K562 (cell line): Measurements from ENCODE around the gene NAP1L4. TPM values are rescaled to one million over a fixed set of nuclear protein-coding genes. Genes with fewer than 3 reads are reported as not detected.

Experiments used
- ATAC-seq: fragments of 200-7000 bp; cut with Tn5 transposase; 3 replicates; pipeline ENCODE4 v1.9.1; 2020; ENCODE audit warnings: moderate library complexity
- BruUV-seq: library from RNA; stranded (reverse); fragments of 400-500 nt; replicated peaks from 2 replicates; lab custom pipeline; 2021; lab: Mats Ljungman, UMichigan
- CTCF ChIA-PET: fragments of 300-600 bp; formaldehyde crosslinking; extraction: SDS; loops from one replicate; lab custom pipeline; 2021; ENCODE audit warnings: low intra/inter-chr PET ratio; lab: Yijun Ruan, JAX
- POLR2A ChIA-PET: fragments of 300-600, 350-650 bp; sonication (Branson Sonifier 250); formaldehyde crosslinking; extraction: SDS; loops from one replicate; lab custom pipeline; 2021; ENCODE audit warnings: antibody characterized with exemption, inconsistent platforms; lab: Yijun Ruan, JAX
- DNase-seq, 4 experiments: peaks; one replicate each; pipeline versions ENCODE4 v3.0.0 to v3.0.0-alpha.2; 2011 to 2018; ENCODE audit warnings: low spot score in 3 of 4, mixed read lengths in 3 of 4; ENCODE audit errors: extremely low read depth in 1 of 4
- FAIRE-seq: peaks from 2 replicates; lab custom pipeline; 2011; peaks lifted over from hg19 to GRCh38; lab: Jason Lieb, UNC
- H2AFZ ChIP-seq: 2 replicates; pipeline ENCODE4 v1.6.0; 2011; ENCODE audit warnings: low read depth, low read length, control low read depth, inconsistent platforms
- H3K27ac ChIP-seq: fragments of 200-600 bp; 3 replicates; pipeline ENCODE4 v1.8.0; 2011; ENCODE audit warnings: low read depth, mild to moderate bottlenecking, control low read depth, inconsistent platforms, low read length, moderate library complexity, mixed read lengths; ENCODE audit errors: extremely low read depth
- H3K27me3 ChIP-seq, 2 experiments: fragments of 300-600 bp in 1 of 2; 2 replicates in 1 of 2; 3 replicates in 1 of 2; pipeline versions ENCODE4 v1.6.0 to v1.8.0; 2011; ENCODE audit warnings: inconsistent platforms in 2 of 2, low read length in 2 of 2, mild to moderate bottlenecking in 1 of 2, mixed read lengths in 1 of 2, moderate library complexity in 1 of 2; ENCODE audit not compliant: control insufficient read depth in 2 of 2, insufficient read depth in 2 of 2
- H3K36me3 ChIP-seq: fragments of 300-600 bp; 3 replicates; pipeline ENCODE4 v1.8.0; 2011; ENCODE audit warnings: mild to moderate bottlenecking, low read length, inconsistent platforms; ENCODE audit not compliant: control insufficient read depth, insufficient read depth
- H3K4me1 ChIP-seq, 2 experiments: fragments of 200-600 bp in 1 of 2; replicated peaks in 1 of 2; 2 replicates in 1 of 2; 3 replicates in 1 of 2; pipeline versions ENCODE4 v1.5.1 to v1.8.0; 2011; ENCODE audit warnings: inconsistent platforms in 2 of 2, low read length in 2 of 2, mild to moderate bottlenecking in 1 of 2, mixed read lengths in 1 of 2, moderate library complexity in 1 of 2; ENCODE audit not compliant: control insufficient read depth in 2 of 2, insufficient read depth in 2 of 2
- H3K4me2 ChIP-seq: 2 replicates; pipeline ENCODE4 v1.6.1; 2011; ENCODE audit warnings: low read length, control low read depth, inconsistent platforms, mixed read lengths; ENCODE audit not compliant: insufficient read depth
- H3K4me3 ChIP-seq: fragments of 200-600 bp; sonication (generic), shearing (Covaris generic); 2 replicates; pipeline ENCODE4 v1.5.1; 2016; ENCODE audit warnings: control low read depth, inconsistent platforms
- H3K79me2 ChIP-seq: fragments of 200-600 bp; 3 replicates; pipeline ENCODE4 v1.8.0; 2011; ENCODE audit warnings: low read length, inconsistent platforms; ENCODE audit not compliant: control insufficient read depth, insufficient read depth
- H3K9ac ChIP-seq, 2 experiments: 2 replicates each; pipeline versions ENCODE4 v1.6.0 to v1.6.1; 2011; ENCODE audit warnings: low read depth in 2 of 2, low read length in 2 of 2, control low read depth in 1 of 2, inconsistent platforms in 1 of 2, mild to moderate bottlenecking in 1 of 2, mixed read lengths in 1 of 2; ENCODE audit not compliant: insufficient read depth in 1 of 2
- H3K9me1 ChIP-seq: one replicate; pipeline ENCODE4 v1.6.0; 2011; ENCODE audit warnings: inconsistent platforms, mild to moderate bottlenecking, low read length, moderate library complexity; ENCODE audit not compliant: control insufficient read depth, insufficient read depth
- H3K9me3 ChIP-seq: replicated peaks from 2 replicates; pipeline ENCODE4 v1.5.1; 2011; ENCODE audit warnings: low read depth, low read length, inconsistent platforms; ENCODE audit not compliant: control insufficient read depth, insufficient read depth
- H4K20me1 ChIP-seq: replicated peaks from 2 replicates; pipeline ENCODE4 v1.6.1; 2011; ENCODE audit warnings: low read length, inconsistent platforms, mixed read lengths; ENCODE audit not compliant: control insufficient read depth, insufficient read depth
- ATF6 ChIP-seq: sonication (generic); formaldehyde crosslinking; IDR thresholded peaks from 2 replicates; pipeline ENCODE4 v1.4.0; 2020; ENCODE audit warnings: mild to moderate bottlenecking, missing genetic modification reagents
- ATF7 ChIP-seq: fragments of 450-650 bp; IDR thresholded peaks from 2 replicates; pipeline ENCODE4 v1.7.1; 2014; ENCODE audit warnings: mild to moderate bottlenecking, moderate library complexity
- CBFB ChIP-seq: sonication (generic); formaldehyde crosslinking; IDR thresholded peaks from 2 replicates; pipeline ENCODE4 v1.4.0; 2020; ENCODE audit warnings: mild to moderate bottlenecking, missing genetic modification reagents
- CEBPB ChIP-seq: fragments of 450-650 bp; IDR thresholded peaks from 2 replicates; pipeline ENCODE4 v1.6.1; 2016; ENCODE audit warnings: missing genetic modification characterization, missing compliant biosample characterization
- GATAD2B ChIP-seq: fragments of 450-650 bp; IDR thresholded peaks from 2 replicates; pipeline ENCODE4 v1.6.1; 2017; ENCODE audit warnings: mild to moderate bottlenecking, borderline replicate concordance
- HLTF ChIP-seq: fragments of 450-650 bp; IDR thresholded peaks from 2 replicates; pipeline ENCODE4 v1.6.1; 2016
- MCM2 ChIP-seq: fragments of 450-650 bp; IDR thresholded peaks from 2 replicates; pipeline ENCODE4 v1.6.1; 2017; ENCODE audit warnings: low read depth, mild to moderate bottlenecking
- MIER1 ChIP-seq: fragments of 450-650 bp; IDR thresholded peaks from 2 replicates; pipeline ENCODE4 v1.6.1; 2016; ENCODE audit warnings: antibody characterized with exemption, mild to moderate bottlenecking, low read depth
- MITF ChIP-seq: IDR thresholded peaks from 2 replicates; pipeline ENCODE4 v1.6.1; 2014; ENCODE audit warnings: antibody characterized with exemption
- NR2C1 ChIP-seq, 2 experiments: fragments of 450-650 bp; IDR thresholded peaks; 2 replicates each; pipeline ENCODE4 v1.6.1; 2017; ENCODE audit warnings: mild to moderate bottlenecking in 2 of 2, antibody characterized with exemption in 1 of 2, inconsistent platforms in 1 of 2, missing compliant biosample characterization in 1 of 2, missing genetic modification characterization in 1 of 2
- ZBTB17 ChIP-seq: fragments of 450-650 bp; formaldehyde crosslinking; IDR thresholded peaks from 2 replicates; pipeline ENCODE4 v1.4.0; 2020; ENCODE audit warnings: mild to moderate bottlenecking
- ZBTB33 ChIP-seq: sonication (generic); formaldehyde crosslinking; IDR thresholded peaks from 2 replicates; pipeline ENCODE4 v1.8.1; 2023; ENCODE audit warnings: mild to moderate bottlenecking, missing genetic modification reagents
- ZNF282 ChIP-seq: sonication (generic); formaldehyde crosslinking; IDR thresholded peaks from 2 replicates; pipeline ENCODE4 v1.8.1; 2023; ENCODE audit warnings: missing genetic modification reagents
- ZNF436 ChIP-seq: fragments of 250-450, 450-650 bp; sonication (Bioruptor Pico); formaldehyde crosslinking; IDR thresholded peaks from 2 replicates; pipeline ENCODE4 v1.7.0; 2020; ENCODE audit warnings: mild to moderate bottlenecking
- WGBS: fragments of 100-300 bp; shearing (Covaris generic); methylation state at CpG from one replicate; pipeline ENCODE4 v1.1.6; 2016; ENCODE audit warnings: low coverage, mixed read lengths; ENCODE audit not compliant: insufficient coverage; ENCODE audit errors: missing lambda C conversion rate; 5-methylcytosine and 5-hydroxymethylcytosine counted together
- in situ Hi-C: fragments of 300-500 bp; cut with MboI; formaldehyde crosslinking; loops from 4 replicates; pipeline ENCODE4 v1.15.0; 2018; ENCODE audit warnings: inconsistent platforms, mixed read lengths
- intact Hi-C: fragments of 100-400 bp; cut with micrococcal nuclease; formaldehyde crosslinking; loops from 2 replicates; pipeline ENCODE4 v1.14.2; 2022
- polyA plus RNA-seq, 8 experiments: library from polyadenylated mRNA; depleted of rRNA in 4 of 8; stranded (reverse) in 5 of 8; unstranded in 3 of 8; fragments of >200 nt; fragmentation: Nextera tagmentation in 2 of 8; fragmentation: Illumina TruSeq in 1 of 8; extraction: Ambion mirVana in 2 of 8; extraction: Trizol in 1 of 8; gene quantifications; 2 replicates each; pipeline versions ENCODE4 v1.2.1 to v1.2.3, GENCODE V29; 2011 to 2014; ENCODE audit warnings: inconsistent platforms in 1 of 8, missing spikeins in 1 of 8
- total RNA-seq, 7 experiments: library from RNA; depleted of rRNA in 6 of 7; stranded (reverse); fragments of >200 nt in 6 of 7; fragmentation: Illumina TruSeq in 2 of 7; extraction: Trizol in 2 of 7; gene quantifications; 2 replicates each; pipeline versions ENCODE4 v1.2.1 to v1.2.3, GENCODE V29; 2011 to 2021; ENCODE audit warnings: low replicate concordance in 1 of 7

NAP1L4 gene
- total and polyA plus RNA-seq, 9 of the 15 experiments (the other 6 are each of a cell fraction or from before 2014, with no cell fraction given), result 34.1 to 237 (median 179) TPM

GRCh38 chr11:2901196-2901796, 90.8 kb downstream of the NAP1L4 start (continued):
- TF ChIP-seq ZBTB17 (CRISPR knock-in tag) (0 out of 2 replicates have a peak, but pooled peaks have one; percentile 17), MCM2 (no peak), HLTF (no peak), ATF6 (CRISPR knock-in tag) (no peak), ZNF282 (CRISPR knock-in tag) (no peak)
- TF ChIP-seq, all 486 proteins: peak for 5

- peaks cover 33 to 71% of the 10 kb centered on the region in 2 experiments for H3K4me1 ChIP-seq
- ChIA-PET CTCF (interaction anchor here (0.5 kb wide), 1 partner anchor 445 kb away, joined by 3 read pairs; no protein-coding TSS in a partner anchor), POLR2A (interaction anchor here (0.6 to 1.1 kb wide), 3 partner anchors 9 to 29 kb away, joined by 3 to 5 read pairs (median 3); no protein-coding TSS in a partner anchor)
- H3K9me3 ChIP-seq, result no peaks in the 10 kb centered on the region
- H3K27me3 ChIP-seq, result no peaks in the 10 kb centered on the region
- no peaks in the 10 kb centered on the region for H3K36me3 ChIP-seq
- H2AFZ ChIP-seq, result peak overlapping the region; percentile 51; the same call in 1 of the 2 replicates
- WGBS, result 82% methylated on average over 10 of the region's 13 CpGs
- in situ Hi-C loops, result loop anchor here (5.0 kb wide), 1 partner anchor 472 kb away; no protein-coding TSS in a partner anchor
- peak overlapping the region in 1 of 2 experiments; percentile 73; a peak in 1 of 4 replicates for H3K9ac ChIP-seq
- no peak overlapping the region; the same call in 2 of the 3 replicates for H3K27ac ChIP-seq
- H3K4me3 ChIP-seq, result no peak overlapping the region
- no peak overlapping the region for H3K4me2 ChIP-seq
- no peak for FAIRE-seq
- no peaks in the 10 kb centered on the region for H4K20me1 ChIP-seq
- intact Hi-C loops, result loop anchor here (10.0 kb wide), 3 partner anchors 196 to 594 kb away; partner anchors contain the start of genes C11orf21 and TSPAN32
- 0 out of 3 replicates have a peak, but pooled peaks cover 2% of the 10 kb centered on the region for H3K79me2 ChIP-seq
- no peaks in the 10 kb centered on the region for H3K9me1 ChIP-seq
- BruUV-seq, result no TSS peak
- no peak for DNase-seq
- no peak for ATAC-seq
- TF ChIP-seq ZNF436 (CRISPR knock-in tag) (no peak), ATF7 (no peak), MITF (no peak), NR2C1 (IDR thresholded peaks at IDR 0.05) (no peak), NR2C1 (tag; IDR thresholded peaks at IDR 0.05) (peak; percentile 3; the same call in 1 of the 2 replicates), GATAD2B (no peak), CBFB (CRISPR knock-in tag) (no peak), MIER1 (no peak), CEBPB (no peak), ZBTB33 (CRISPR knock-in tag) (0 out of 2 replicates have a peak, but pooled peaks have one; percentile 7)
These were observed 92.9 kb downstream of the NAP1L4 start for GRCh38 chr11:2899080-2899783.
